K562 (cell line): ENCODE results near the gene AZGP1. TPM values are rescaled to one million over a fixed set of nuclear protein-coding genes. Genes with fewer than 3 reads are reported as not detected.

ENCODE experiments used
- ATAC-seq: fragments of 200-7000 bp; cut with Tn5 transposase; 3 replicates; pipeline ENCODE4 v1.9.1; 2020; ENCODE audit warnings: moderate library complexity
- BruUV-seq: library from RNA; stranded (reverse); fragments of 400-500 nt; replicated peaks from 2 replicates; lab custom pipeline; 2021; lab: Mats Ljungman, UMichigan
- CTCF ChIA-PET: fragments of 300-600 bp; formaldehyde crosslinking; extraction: SDS; loops from one replicate; lab custom pipeline; 2021; ENCODE audit warnings: low intra/inter-chr PET ratio; lab: Yijun Ruan, JAX
- POLR2A ChIA-PET: fragments of 300-600, 350-650 bp; sonication (Branson Sonifier 250); formaldehyde crosslinking; extraction: SDS; loops from one replicate; lab custom pipeline; 2021; ENCODE audit warnings: antibody characterized with exemption, inconsistent platforms; lab: Yijun Ruan, JAX
- DNase-seq, 4 experiments: peaks; one replicate each; pipeline versions ENCODE4 v3.0.0 to v3.0.0-alpha.2; 2011 to 2018; ENCODE audit warnings: low spot score in 3 of 4, mixed read lengths in 3 of 4; ENCODE audit errors: extremely low read depth in 1 of 4
- FAIRE-seq: peaks from 2 replicates; lab custom pipeline; 2011; peaks lifted over from hg19 to GRCh38; lab: Jason Lieb, UNC
- H2AFZ ChIP-seq: 2 replicates; pipeline ENCODE4 v1.6.0; 2011; ENCODE audit warnings: low read depth, low read length, control low read depth, inconsistent platforms
- H3K27ac ChIP-seq: fragments of 200-600 bp; 3 replicates; pipeline ENCODE4 v1.8.0; 2011; ENCODE audit warnings: low read depth, mild to moderate bottlenecking, control low read depth, inconsistent platforms, low read length, moderate library complexity, mixed read lengths; ENCODE audit errors: extremely low read depth
- H3K27me3 ChIP-seq, 2 experiments: fragments of 300-600 bp in 1 of 2; 2 replicates in 1 of 2; 3 replicates in 1 of 2; pipeline versions ENCODE4 v1.6.0 to v1.8.0; 2011; ENCODE audit warnings: inconsistent platforms in 2 of 2, low read length in 2 of 2, mild to moderate bottlenecking in 1 of 2, mixed read lengths in 1 of 2, moderate library complexity in 1 of 2; ENCODE audit not compliant: control insufficient read depth in 2 of 2, insufficient read depth in 2 of 2
- H3K36me3 ChIP-seq: fragments of 300-600 bp; 3 replicates; pipeline ENCODE4 v1.8.0; 2011; ENCODE audit warnings: mild to moderate bottlenecking, low read length, inconsistent platforms; ENCODE audit not compliant: control insufficient read depth, insufficient read depth
- H3K4me1 ChIP-seq, 2 experiments: fragments of 200-600 bp in 1 of 2; replicated peaks in 1 of 2; 2 replicates in 1 of 2; 3 replicates in 1 of 2; pipeline versions ENCODE4 v1.5.1 to v1.8.0; 2011; ENCODE audit warnings: inconsistent platforms in 2 of 2, low read length in 2 of 2, mild to moderate bottlenecking in 1 of 2, mixed read lengths in 1 of 2, moderate library complexity in 1 of 2; ENCODE audit not compliant: control insufficient read depth in 2 of 2, insufficient read depth in 2 of 2
- H3K4me2 ChIP-seq: 2 replicates; pipeline ENCODE4 v1.6.1; 2011; ENCODE audit warnings: low read length, control low read depth, inconsistent platforms, mixed read lengths; ENCODE audit not compliant: insufficient read depth
- H3K4me3 ChIP-seq: fragments of 200-600 bp; sonication (generic), shearing (Covaris generic); 2 replicates; pipeline ENCODE4 v1.5.1; 2016; ENCODE audit warnings: control low read depth, inconsistent platforms
- H3K79me2 ChIP-seq: fragments of 200-600 bp; 3 replicates; pipeline ENCODE4 v1.8.0; 2011; ENCODE audit warnings: low read length, inconsistent platforms; ENCODE audit not compliant: control insufficient read depth, insufficient read depth
- H3K9ac ChIP-seq, 2 experiments: 2 replicates each; pipeline versions ENCODE4 v1.6.0 to v1.6.1; 2011; ENCODE audit warnings: low read depth in 2 of 2, low read length in 2 of 2, control low read depth in 1 of 2, inconsistent platforms in 1 of 2, mild to moderate bottlenecking in 1 of 2, mixed read lengths in 1 of 2; ENCODE audit not compliant: insufficient read depth in 1 of 2
- H3K9me1 ChIP-seq: one replicate; pipeline ENCODE4 v1.6.0; 2011; ENCODE audit warnings: inconsistent platforms, mild to moderate bottlenecking, low read length, moderate library complexity; ENCODE audit not compliant: control insufficient read depth, insufficient read depth
- H3K9me3 ChIP-seq: replicated peaks from 2 replicates; pipeline ENCODE4 v1.5.1; 2011; ENCODE audit warnings: low read depth, low read length, inconsistent platforms; ENCODE audit not compliant: control insufficient read depth, insufficient read depth
- H4K20me1 ChIP-seq: replicated peaks from 2 replicates; pipeline ENCODE4 v1.6.1; 2011; ENCODE audit warnings: low read length, inconsistent platforms, mixed read lengths; ENCODE audit not compliant: control insufficient read depth, insufficient read depth
- CEBPB ChIP-seq: fragments of 450-650 bp; IDR thresholded peaks from 2 replicates; pipeline ENCODE4 v1.6.1; 2016; ENCODE audit warnings: missing genetic modification characterization, missing compliant biosample characterization
- CEBPG ChIP-seq, 3 experiments: fragments of 200-800 bp in 1 of 3; sonication (Bioruptor generic) in 1 of 3; sonication (generic) in 1 of 3; formaldehyde crosslinking in 1 of 3; IDR thresholded peaks in 2 of 3; conservative IDR thresholded peaks in 1 of 3; 2 replicates each; pipeline versions ENCODE4 v1.6.1 to v1.8.0; 2016 to 2022; ENCODE audit warnings: missing compliant biosample characterization in 2 of 3, missing genetic modification characterization in 2 of 3, mild to moderate bottlenecking in 1 of 3, missing genetic modification reagents in 1 of 3
- JUND ChIP-seq, 2 experiments: IDR thresholded peaks; 2 replicates in 1 of 2; 3 replicates in 1 of 2; pipeline ENCODE4 v1.6.1; 2011; ENCODE audit warnings: borderline replicate concordance in 2 of 2, low read depth in 2 of 2, low read length in 2 of 2, improper control_type of control experiment in 1 of 2, missing biosample characterization in 1 of 2, missing genetic modification characterization in 1 of 2, missing genetic modification reagents in 1 of 2
- PRDM10 ChIP-seq: fragments of 450-650 bp; IDR thresholded peaks from 2 replicates; pipeline ENCODE4 v1.6.1; 2018; ENCODE audit not compliant: partially characterized antibody
- SRF ChIP-seq, 2 experiments: fragments of 250-450, 450-650 bp in 1 of 2; sonication (Bioruptor Pico) in 1 of 2; sonication (generic) in 1 of 2; formaldehyde crosslinking; IDR thresholded peaks; 2 replicates each; pipeline versions ENCODE4 v1.5.0 to v1.5.1; 2020 to 2022; ENCODE audit warnings: mild to moderate bottlenecking in 1 of 2, missing genetic modification reagents in 1 of 2
- VEZF1 ChIP-seq: fragments of 200-800 bp; sonication (Bioruptor generic); IDR thresholded peaks from 2 replicates; pipeline ENCODE4 v1.6.1; 2017; ENCODE audit warnings: missing genetic modification characterization, missing compliant biosample characterization
- ZNF583 ChIP-seq: fragments of 250-450 bp; sonication (Bioruptor Pico); IDR thresholded peaks from 2 replicates; pipeline ENCODE4 v1.4.0; 2020
- WGBS: fragments of 100-300 bp; shearing (Covaris generic); methylation state at CpG from one replicate; pipeline ENCODE4 v1.1.6; 2016; ENCODE audit warnings: low coverage, mixed read lengths; ENCODE audit not compliant: insufficient coverage; ENCODE audit errors: missing lambda C conversion rate; 5-methylcytosine and 5-hydroxymethylcytosine counted together
- in situ Hi-C: fragments of 300-500 bp; cut with MboI; formaldehyde crosslinking; loops from 4 replicates; pipeline ENCODE4 v1.15.0; 2018; ENCODE audit warnings: inconsistent platforms, mixed read lengths
- intact Hi-C: fragments of 100-400 bp; cut with micrococcal nuclease; formaldehyde crosslinking; loops from 2 replicates; pipeline ENCODE4 v1.14.2; 2022
- polyA plus RNA-seq, 8 experiments: library from polyadenylated mRNA; depleted of rRNA in 4 of 8; stranded (reverse) in 5 of 8; unstranded in 3 of 8; fragments of >200 nt; fragmentation: Nextera tagmentation in 2 of 8; fragmentation: Illumina TruSeq in 1 of 8; extraction: Ambion mirVana in 2 of 8; extraction: Trizol in 1 of 8; gene quantifications; 2 replicates each; pipeline versions ENCODE4 v1.2.1 to v1.2.3, GENCODE V29; 2011 to 2014; ENCODE audit warnings: inconsistent platforms in 1 of 8, missing spikeins in 1 of 8
- total RNA-seq, 7 experiments: library from RNA; depleted of rRNA in 6 of 7; stranded (reverse); fragments of >200 nt in 6 of 7; fragmentation: Illumina TruSeq in 2 of 7; extraction: Trizol in 2 of 7; gene quantifications; 2 replicates each; pipeline versions ENCODE4 v1.2.1 to v1.2.3, GENCODE V29; 2011 to 2021; ENCODE audit warnings: low replicate concordance in 1 of 7

AZGP1 gene
- total and polyA plus RNA-seq, 9 of the 15 experiments (the other 6 are each of a cell fraction or from before 2014, with no cell fraction given), result 0.18 to 0.53 TPM; not detected in 7

GRCh38 chr7:99969298-99969697 lies 6.5 kb downstream of the AZGP1 start:
- Histone ChIP-seq H3K27ac (no peak overlapping the region), H2AFZ (no peak overlapping the region), H3K9me1 (no peaks in the 10 kb centered on the region), H3K9me3 (no peaks in the 10 kb centered on the region), H3K4me2 (no peak overlapping the region), H3K27me3 (peaks cover 35 to 43% of the 10 kb centered on the region in 2 experiments), H3K9ac (no peak overlapping the region), H3K4me1 (no peaks in the 10 kb centered on the region), H4K20me1 (no peaks in the 10 kb centered on the region), H3K4me3 (no peak overlapping the region), H3K79me2 (no peaks in the 10 kb centered on the region), H3K36me3 (no peaks in the 10 kb centered on the region)
- FAIRE-seq (no peak), ATAC-seq (no peak), DNase-seq (no peak)
- TF ChIP-seq SRF (CRISPR knock-in tag; IDR thresholded peaks at IDR 0.05) (no peak), CEBPG (CRISPR knock-in tag; IDR thresholded peaks at IDR 0.05) (no peak), CEBPG (tag; conservative IDR thresholded peaks at IDR 0.05 in 1 of 2, IDR thresholded peaks at IDR 0.05 in 1 of 2) (peak; percentile 20 to 34; a peak in 1 of 4 replicates)
- WGBS, result 0% methylated on average over 3 of the region's 3 CpGs
- CTCF ChIA-PET, result no interaction called here
- intact Hi-C loops (no loop called here), in situ Hi-C loops (no loop called here)
- POLR2A ChIA-PET, result interaction anchor here (0.6 kb wide), 1 partner anchor 344 kb away, joined by 3 read pairs; no protein-coding TSS in a partner anchor
- BruUV-seq, result no TSS peak

- Histone ChIP-seq H3K27me3 (peaks cover 55 to 69% of the 10 kb centered on the region in 2 experiments), H3K9me3 (no peaks in the 10 kb centered on the region), H3K4me3 (no peak overlapping the region; the same call in 1 of the 2 replicates), H3K9ac (no peak overlapping the region), H3K4me1 (0 out of 5 replicates have a peak, but pooled peaks cover 0 to 3% of the 10 kb centered on the region in 2 experiments), H3K79me2 (no peaks in the 10 kb centered on the region), H3K27ac (no peak overlapping the region), H2AFZ (peak overlapping the region; percentile 0; the same call in 1 of the 2 replicates), H3K4me2 (peak overlapping the region; percentile 59), H4K20me1 (no peaks in the 10 kb centered on the region), H3K9me1 (no peaks in the 10 kb centered on the region), H3K36me3 (no peaks in the 10 kb centered on the region)
- BruUV-seq, result no TSS peak
- intact Hi-C loops (no loop called here), in situ Hi-C loops (no loop called here)
- POLR2A ChIA-PET, result no interaction called here
- CTCF ChIA-PET, result no interaction called here
- FAIRE-seq, result no peak
- DNase-seq, result no peak
- ATAC-seq, result peak; percentile 79
- WGBS, result 8% methylated on average over 9 of the region's 9 CpGs
- TF ChIP-seq ZNF583 (CRISPR knock-in tag) (no peak), VEZF1 (CRISPR knock-in tag) (peak; percentile 36; the same call in 1 of the 2 replicates), PRDM10 (peak; percentile 38), CEBPB (tag) (peak; percentile 27; the same call in 1 of the 2 replicates), JUND (IDR thresholded peaks at IDR 0.05; ENCODE audit: borderline replicate concordance, low read depth, low read length) (peak; percentile 52; the same call in 1 of the 2 replicates), JUND (tag; IDR thresholded peaks at IDR 0.05; ENCODE audit: borderline replicate concordance, low read depth, low read length) (no peak), SRF (CRISPR knock-in tag; IDR thresholded peaks at IDR 0.05) (peak in 1 of 2 experiments; percentile 78; a peak in 2 of 4 replicates)
Measured at GRCh38 chr7:99958564-99959227, 17.1 kb downstream of the AZGP1 start.
